B cell (primary cell): ENCODE measurements around the gene PTPRM.

ENCODE experiments used
- CTCF ChIP-seq: fragments of 200-600 bp; IDR thresholded peaks from one replicate; pipeline ENCODE4 v1.8.0; 2022; ENCODE audit warnings: antibody characterized with exemption, mild to moderate bottlenecking
- EZH2 ChIP-seq: IDR thresholded peaks from 2 replicates; pipeline ENCODE4 v1.6.1; 2012; ENCODE audit warnings: borderline replicate concordance, low read depth, mild to moderate bottlenecking, moderate library complexity, low read length; ENCODE audit not compliant: insufficient read depth, poor library complexity, severe bottlenecking

GRCh38 chr18:7605705-7606104, 38.6 kb downstream of the PTPRM start:
- no peak for TF ChIP-seq CTCF
- TF ChIP-seq EZH2: no peak
